Measurements from ENCODE around the gene PTX4. TPM values are rescaled to one million over a fixed set of nuclear protein-coding genes. Genes with fewer than 3 reads are reported as not detected.
"Not testable (repeated sequence)": the region's sequence is repeated elsewhere in the genome, so short reads cannot be mapped to it uniquely, and the experiment has no call there.

Gene PTX4
- total RNA-seq, 4 donors from 2014 or later, result 0.40 TPM; not detected in 3

DNA sequence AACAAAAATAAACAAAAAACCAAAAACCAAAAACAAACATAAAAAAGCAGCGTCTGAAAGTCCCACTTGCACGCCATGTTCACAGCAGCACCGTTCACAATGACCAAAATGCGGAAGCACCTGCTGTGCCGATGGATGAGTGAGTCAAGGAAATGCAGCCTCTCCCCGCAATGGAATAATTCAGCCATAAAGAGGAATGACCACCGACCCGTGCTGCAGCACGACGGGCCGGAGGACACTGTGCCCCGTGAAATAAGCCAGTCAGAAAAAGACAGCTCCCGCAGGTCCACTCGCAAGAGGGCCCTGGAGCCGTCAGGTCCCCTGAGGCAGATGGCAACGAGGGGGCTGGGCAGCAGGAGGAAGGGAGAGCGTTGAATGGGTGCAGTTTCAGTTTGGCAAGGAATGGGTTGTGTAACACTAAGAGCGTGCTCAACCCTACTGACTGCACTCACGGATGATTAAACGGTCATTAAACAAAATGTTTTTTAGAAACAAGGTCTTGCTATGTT, 19.0 kb downstream of the PTX4 start:
- Histone ChIP-seq H3K36me3 (peaks cover 0 to 14% of the 10 kb centered on the region in 2 donors), H3K4me1 (peaks cover 0 to 51% (median 11%) of the 10 kb centered on the region in 3 donors), H3K27me3 (no peaks in the 10 kb centered on the region), H3K4me3 (peak overlapping the region in 1 of 2 donors; percentile 12), H3K9me3 (no peaks in the 10 kb centered on the region), H3K27ac (no peak overlapping the region)
- 64% methylated on average over 15 of the region's 20 CpGs; no CpG with 5 or more reads in 1 of the 2 donors for WGBS, 2 donors (ENCODE audit: low coverage in 1 of 2)
- ATAC-seq, result no peak
- TF ChIP-seq POLR2A (IDR thresholded peaks at IDR 0.05), result no peak

GRCh38 chr16:1469141-1469540, 19.6 kb downstream of the PTX4 start:
- not testable (repeated sequence) for ATAC-seq
- Histone ChIP-seq H3K36me3 (peaks cover 0 to 20% of the 10 kb centered on the region in 2 donors), H3K4me1 (peaks cover 0 to 48% (median 11%) of the 10 kb centered on the region in 3 donors)

GRCh38 chr16:1468426-1468810, 20.3 kb downstream of the PTX4 start:
- peaks cover 0 to 27% of the 10 kb centered on the region in 2 donors for H3K36me3 ChIP-seq
- ATAC-seq, result no peak
- no peak overlapping the region for H3K4me3 ChIP-seq
- no peak overlapping the region for H3K27ac ChIP-seq
- no peaks in the 10 kb centered on the region for H3K27me3 ChIP-seq
- peaks cover 0 to 41% (median 6%) of the 10 kb centered on the region in 3 donors for H3K4me1 ChIP-seq
- no peak for TF ChIP-seq POLR2AphosphoS5 (IDR thresholded peaks at IDR 0.05)
- no peak for TF ChIP-seq EP300 (IDR thresholded peaks at IDR 0.05)
- TF ChIP-seq POLR2A (IDR thresholded peaks at IDR 0.05), result no peak
- TF ChIP-seq CTCF (IDR thresholded peaks at IDR 0.05), result no peak
- 88% methylated on average over 7 of the region's 22 CpGs; no CpG with 5 or more reads in 1 of the 2 donors for WGBS, 2 donors (ENCODE audit: low coverage in 1 of 2)
- H3K9me3 ChIP-seq, result no peaks in the 10 kb centered on the region

More at GRCh38 chr16:1469141-1469540, 19.6 kb downstream of the PTX4 start:
- 79 to 80% methylated on average over 2 to 4 of the region's 5 CpGs for WGBS, 2 donors (ENCODE audit: low coverage in 1 of 2)
- not testable (repeated sequence) for H3K27me3 ChIP-seq, H3K9me3 ChIP-seq, H3K4me3 ChIP-seq, H3K27ac ChIP-seq

DNA sequence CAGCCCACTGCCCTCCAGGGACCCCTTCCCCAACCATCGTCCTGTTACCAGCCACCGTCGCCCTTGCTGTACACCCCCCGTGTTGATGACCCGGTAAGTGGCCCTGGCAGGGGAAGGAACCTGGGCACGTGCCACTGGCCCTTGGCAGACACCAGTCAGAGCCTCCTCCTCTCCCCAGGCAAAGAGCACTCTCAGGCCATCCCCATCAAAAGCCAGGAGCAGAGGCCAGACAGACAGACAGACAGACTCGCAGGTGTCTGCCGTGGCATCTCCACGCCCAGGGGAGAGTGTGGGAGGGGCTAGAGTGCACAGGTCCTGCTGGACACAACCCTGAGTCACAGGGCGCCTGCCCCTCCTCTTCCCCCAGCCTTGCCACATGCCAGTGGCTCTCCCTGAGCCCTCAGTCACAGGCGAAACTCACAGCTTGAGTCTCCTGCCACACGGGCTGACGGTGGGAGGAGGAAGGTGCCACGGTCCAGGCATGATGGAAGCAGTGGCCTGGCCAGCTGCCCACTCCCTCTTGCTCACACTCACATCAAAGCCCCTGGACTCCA, 21.7 kb downstream of the PTX4 start:
- 100% methylated on average over 1 of the region's 14 CpGs; no CpG with 5 or more reads in 1 of the 2 donors for WGBS, 2 donors (ENCODE audit: low coverage in 1 of 2)
- H3K27me3 ChIP-seq, result no peaks in the 10 kb centered on the region
- TF ChIP-seq EP300 (IDR thresholded peaks at IDR 0.05) (no peak), CTCF (IDR thresholded peaks at IDR 0.05) (no peak), POLR2AphosphoS5 (IDR thresholded peaks at IDR 0.05) (no peak), POLR2A (IDR thresholded peaks at IDR 0.05) (no peak)
- H3K36me3 ChIP-seq, result peaks cover 0 to 36% of the 10 kb centered on the region in 2 donors
- no peak overlapping the region for H3K4me3 ChIP-seq
- H3K4me1 ChIP-seq, result peaks cover 0 to 29% (median 0%) of the 10 kb centered on the region in 3 donors
- H3K9me3 ChIP-seq, result no peaks in the 10 kb centered on the region
- no peak overlapping the region for H3K27ac ChIP-seq
- ATAC-seq, result no peak

DNA sequence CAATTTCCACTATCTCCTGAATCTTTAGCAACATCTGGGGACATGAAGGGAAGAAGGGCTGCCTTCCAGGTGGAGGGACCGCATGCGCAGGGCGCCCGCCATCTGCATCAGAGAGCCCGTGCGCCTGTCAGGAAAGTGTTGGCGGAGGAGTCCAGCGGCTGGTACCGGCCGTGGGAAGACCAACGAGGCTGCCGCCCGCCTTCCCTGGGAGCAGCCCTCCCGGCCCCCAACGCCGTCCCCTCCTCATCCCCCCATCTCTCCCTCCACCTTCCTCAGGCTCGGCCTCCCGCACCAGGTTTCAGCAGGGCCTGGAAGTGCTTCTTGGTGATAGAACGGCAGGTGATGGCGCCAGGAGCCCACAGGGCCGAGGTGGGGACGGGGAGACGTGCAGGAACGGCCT, 22.7 kb downstream of the PTX4 start:
- WGBS, 2 donors (ENCODE audit: low coverage in 1 of 2), result 67 to 82% methylated on average over 3 to 10 of the region's 24 CpGs

More for the DNA sequence above, 22.7 kb downstream of the PTX4 start:
- TF ChIP-seq CTCF (IDR thresholded peaks at IDR 0.05), result no peak
- TF ChIP-seq POLR2AphosphoS5 (IDR thresholded peaks at IDR 0.05), result no peak
- no peak for TF ChIP-seq EP300 (IDR thresholded peaks at IDR 0.05)
- TF ChIP-seq POLR2A (IDR thresholded peaks at IDR 0.05), result no peak
- H3K27ac ChIP-seq, result no peak overlapping the region
- H3K36me3 ChIP-seq, result peaks cover 0 to 45% of the 10 kb centered on the region in 2 donors
- no peak overlapping the region for H3K4me3 ChIP-seq
- H3K4me1 ChIP-seq, result peaks cover 0 to 19% (median 0%) of the 10 kb centered on the region in 3 donors
- no peak for ATAC-seq
- H3K9me3 ChIP-seq, result no peaks in the 10 kb centered on the region
- no peaks in the 10 kb centered on the region for H3K27me3 ChIP-seq

Data from gastroesophageal sphincter (tissue), 4 donors.